ENCODE measurements around the gene EML4. TPM values are rescaled to one million over a fixed set of nuclear protein-coding genes. Genes with fewer than 3 reads are reported as not detected.

Gene EML4
- total RNA-seq, 1 donor from 2014 or later, result 28.5 TPM

GRCh38 chr2:42137125-42137841 is 31.9 kb upstream of the EML4 start:
- ATAC-seq, result no peak

- no peak for ATAC-seq
Measured at GRCh38 chr2:42138163-42139015, 30.8 kb upstream of the EML4 start.

- ATAC-seq, result no peak
Measured at GRCh38 chr2:42139101-42139500, 30.1 kb upstream of the EML4 start.

- ATAC-seq, result no peak
Measured at GRCh38 chr2:42140496-42140895, 28.7 kb upstream of the EML4 start.

DNA sequence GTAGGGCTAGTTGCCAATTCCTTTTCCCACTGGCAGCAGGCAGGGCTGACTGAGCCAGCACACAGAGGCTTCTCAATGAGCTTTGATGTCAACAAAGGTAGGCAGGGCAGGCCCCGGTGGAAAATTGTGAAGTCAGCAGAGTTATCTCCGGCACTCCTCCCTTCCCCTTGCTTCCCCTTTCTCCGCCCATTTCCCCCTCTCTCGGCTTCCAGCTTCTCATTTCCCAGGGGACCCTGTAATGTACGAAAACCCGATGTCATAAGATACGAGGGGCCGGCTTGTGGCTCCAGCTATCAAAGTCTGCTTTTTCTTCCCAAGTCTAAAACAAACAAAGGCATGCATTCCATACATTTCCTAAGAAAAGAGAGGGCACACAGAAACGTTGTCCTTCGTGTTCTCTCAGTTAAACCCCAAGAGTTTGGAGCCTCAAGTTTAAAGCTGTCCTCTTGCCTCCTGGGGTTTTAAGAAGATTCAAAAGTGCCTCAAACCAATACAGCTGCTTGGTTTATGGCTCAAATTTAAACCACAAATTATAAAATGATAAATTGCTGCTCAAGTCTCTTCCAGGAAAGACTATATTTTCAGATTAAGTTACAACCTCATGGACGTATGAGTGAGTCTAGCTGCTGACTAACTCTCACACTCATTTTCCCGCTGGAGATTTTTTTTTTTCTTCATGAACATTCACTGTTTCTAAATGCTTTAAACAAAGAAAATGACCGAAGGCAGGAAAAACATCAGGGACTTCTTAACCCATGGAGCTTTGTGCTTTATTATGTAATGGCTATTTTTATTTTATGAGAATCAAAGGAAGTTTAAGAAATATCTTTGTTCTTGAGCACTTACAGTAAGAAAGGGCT is 27.2 kb upstream of the EML4 start:
- ATAC-seq, result peak; percentile 85

DNA sequence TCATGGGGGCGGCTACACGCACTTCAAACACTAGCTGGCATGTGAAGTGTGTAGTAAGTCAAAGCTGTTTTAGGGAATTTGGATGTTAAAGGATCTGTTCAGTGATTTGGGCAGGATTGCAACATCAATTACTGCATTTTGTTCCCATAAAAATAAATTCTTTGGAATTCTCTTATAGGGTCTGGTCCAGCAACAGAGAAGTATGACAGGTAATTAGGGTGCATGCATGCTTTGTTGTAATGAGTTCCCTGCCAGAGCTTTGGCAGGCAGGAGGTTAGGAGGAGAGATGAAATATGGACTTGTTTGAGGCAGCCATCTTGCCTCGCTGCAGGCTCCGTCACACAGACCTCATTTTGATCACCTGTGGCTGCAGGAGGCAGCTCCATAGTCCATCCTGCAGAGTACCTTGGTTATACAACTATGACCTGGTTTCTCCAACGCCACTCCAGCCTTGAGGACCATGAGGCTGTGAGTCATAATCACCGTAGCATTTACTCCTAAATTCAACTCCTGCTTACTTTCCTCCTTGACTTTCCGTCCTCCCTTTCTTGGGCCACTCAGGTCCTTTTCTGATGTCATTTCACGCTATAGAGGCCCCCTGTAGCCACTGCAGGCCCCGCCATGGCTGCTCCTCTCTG is 26.5 kb upstream of the EML4 start:
- no peak for ATAC-seq

DNA sequence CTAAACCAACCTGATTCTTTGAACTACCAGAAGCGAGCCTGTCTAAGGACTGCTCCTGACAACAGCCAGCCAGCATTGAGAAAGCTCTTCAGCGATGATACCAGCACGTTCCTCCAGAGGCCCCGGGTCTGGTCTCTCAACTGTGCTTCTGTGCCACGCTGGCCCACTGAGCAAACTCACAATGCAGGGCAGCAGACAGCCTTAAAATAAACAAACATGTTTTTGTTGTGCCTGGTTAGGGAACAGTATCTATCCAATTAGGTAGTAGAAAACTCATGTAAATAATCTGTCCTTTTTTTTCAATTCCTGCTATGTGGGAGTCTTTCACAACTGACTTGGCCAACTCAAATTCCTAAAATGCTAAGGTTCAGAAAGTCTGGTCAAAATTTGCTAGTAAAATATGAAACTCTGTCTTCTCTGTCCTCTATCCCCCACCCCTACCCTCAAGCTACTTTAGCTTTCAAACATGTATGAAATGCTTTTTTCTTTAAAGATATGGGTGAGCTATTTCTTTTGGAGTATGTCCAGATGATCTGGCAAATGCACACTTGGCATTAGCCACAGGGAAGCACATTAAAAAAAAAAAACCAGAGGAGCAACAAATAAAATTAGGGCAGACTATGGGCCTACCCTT is 21.4 kb upstream of the EML4 start:
- no peak for ATAC-seq

DNA sequence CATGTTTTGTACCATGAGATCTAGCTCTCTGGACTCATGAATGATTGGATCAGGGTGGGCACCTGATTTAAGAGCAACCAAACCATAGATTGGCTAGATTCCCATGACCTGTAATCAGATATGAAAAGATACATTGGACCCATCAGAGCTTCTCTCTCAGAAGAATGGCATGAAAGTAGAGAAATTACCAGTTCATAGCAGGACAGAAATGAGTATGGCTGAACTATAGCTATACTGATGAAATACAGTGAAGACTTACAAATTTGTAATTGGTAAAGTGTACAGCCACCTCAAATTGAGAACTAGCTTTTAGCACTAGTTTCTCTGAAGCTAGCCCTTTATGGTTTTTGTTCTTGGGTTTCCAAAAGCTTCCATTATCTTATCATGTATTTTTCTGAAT is 19.0 kb upstream of the EML4 start:
- no peak for ATAC-seq

GRCh38 chr2:42153944-42154581 is 15.1 kb upstream of the EML4 start:
- ATAC-seq, result no peak

DNA sequence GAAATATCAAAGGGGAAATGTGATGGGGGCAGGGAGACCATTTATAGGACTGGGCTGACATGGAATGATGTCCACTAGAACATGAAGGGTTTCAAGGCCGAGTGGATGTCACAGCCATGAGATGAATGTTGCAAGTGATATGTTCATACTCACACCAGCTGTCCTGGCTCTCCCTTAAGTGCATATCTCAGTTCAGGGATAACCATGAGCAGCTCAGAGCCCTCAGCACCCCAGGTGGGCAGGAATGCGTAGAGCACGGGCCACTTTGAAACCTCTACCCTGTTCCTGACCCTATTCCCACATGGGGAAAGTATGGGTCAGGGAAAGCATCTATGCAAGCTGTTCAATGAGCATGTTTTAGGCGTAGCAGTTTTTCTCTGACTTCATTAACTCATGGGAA is 12.4 kb upstream of the EML4 start:
- no peak for ATAC-seq

GRCh38 chr2:42161444-42161843 is 7.7 kb upstream of the EML4 start:
- no peak for ATAC-seq

DNA sequence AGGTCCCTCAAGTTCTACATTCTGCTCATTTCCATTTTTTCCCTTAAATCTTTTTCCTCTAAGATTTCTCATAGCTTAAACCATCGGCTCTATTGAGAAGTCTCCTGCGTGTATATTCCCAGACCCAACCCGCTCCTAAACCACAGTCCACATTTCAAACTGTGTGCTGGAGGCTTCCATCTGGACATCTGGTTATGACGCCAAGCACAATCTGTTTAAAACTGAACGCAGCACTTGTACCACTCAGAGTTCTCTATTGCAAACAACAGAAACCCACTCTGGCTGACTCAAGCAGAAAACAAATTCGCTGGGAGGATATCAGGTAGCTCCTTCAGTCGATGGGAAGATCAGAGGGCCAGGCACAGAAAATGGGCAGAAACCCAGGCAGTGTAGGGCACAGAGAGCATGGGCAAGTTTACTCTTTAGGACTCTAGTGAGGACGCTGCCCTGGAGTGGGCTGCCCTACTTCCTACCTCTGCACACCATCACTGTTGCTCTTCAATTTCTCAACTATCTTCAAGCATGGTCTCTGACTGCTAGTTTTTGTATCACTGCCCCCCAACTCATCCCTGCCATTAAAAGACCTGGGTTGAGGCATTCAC is 5.6 kb upstream of the EML4 start:
- no peak for ATAC-seq

DNA sequence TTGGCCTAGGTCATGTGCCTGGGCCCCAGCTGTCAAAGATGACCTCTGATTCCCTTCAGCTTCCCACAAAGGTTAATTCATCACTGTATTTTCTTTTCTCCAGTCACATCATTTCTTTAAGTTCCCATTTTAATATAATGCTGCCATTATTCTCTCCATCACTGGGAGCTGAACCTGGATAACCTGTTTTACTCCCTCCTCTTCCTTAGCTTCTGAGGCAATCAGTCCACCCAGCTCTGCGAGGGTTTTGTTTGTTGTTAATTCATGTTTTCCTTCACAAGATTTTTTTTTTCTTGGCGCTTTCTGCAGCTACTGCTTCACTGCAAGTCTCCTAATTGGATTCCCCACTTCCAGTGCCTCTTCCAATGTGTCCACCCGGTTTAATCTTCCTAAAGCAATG is 5.1 kb upstream of the EML4 start:
- peak; percentile 41 for ATAC-seq

GRCh38 chr2:42164971-42165370 is 4.2 kb upstream of the EML4 start:
- no peak for ATAC-seq

DNA sequence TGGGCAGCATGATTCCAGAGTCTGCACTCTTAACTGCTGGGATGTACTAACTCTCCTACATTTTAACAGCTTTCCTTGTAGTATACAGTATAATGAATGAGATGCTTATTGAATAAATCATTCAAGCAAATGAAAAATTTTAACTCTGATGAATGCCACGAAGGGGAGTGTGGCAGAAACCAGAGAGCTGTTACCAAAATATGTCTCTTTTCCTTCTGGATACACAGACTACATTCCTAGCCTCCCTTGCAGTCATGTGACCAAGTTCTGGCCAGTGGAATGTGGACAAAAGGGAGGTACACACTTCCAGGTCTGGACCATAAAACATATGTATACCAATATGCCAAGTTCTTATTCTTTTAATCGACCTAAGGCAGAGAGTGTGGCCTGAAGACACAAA is 1.7 kb upstream of the EML4 start:
- no peak for ATAC-seq

DNA sequence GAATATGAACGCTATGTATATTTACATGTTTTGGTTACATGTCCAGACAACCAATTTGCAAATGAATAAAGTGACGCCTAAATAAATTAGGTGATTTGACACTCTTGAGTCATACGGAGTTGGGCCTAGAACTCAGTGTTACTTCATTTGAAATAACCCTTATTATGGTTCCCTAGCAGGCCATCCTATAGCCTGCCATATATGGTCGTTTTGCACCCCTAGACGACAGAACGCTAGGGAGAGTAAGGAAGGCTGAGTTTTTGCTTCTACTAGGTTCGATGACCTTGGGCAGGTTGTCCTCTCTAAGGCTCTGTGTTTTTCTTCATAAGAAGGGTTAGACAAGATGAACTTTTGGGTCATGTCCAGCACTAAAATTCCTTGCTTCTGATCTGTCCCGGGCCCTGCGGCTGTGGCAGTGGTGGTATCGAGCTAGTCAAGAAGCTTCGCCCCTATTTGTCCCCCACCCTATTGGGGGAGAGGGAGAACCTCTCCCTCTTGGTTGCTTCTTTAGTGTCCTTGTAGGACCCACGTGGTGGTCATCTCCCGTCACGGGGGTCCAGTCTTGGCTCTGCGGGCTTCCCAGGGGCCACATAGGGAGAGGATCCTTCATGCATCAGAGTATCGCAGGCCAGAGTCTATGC is 574 bp upstream of the EML4 start:
- ATAC-seq, result no peak

DNA sequence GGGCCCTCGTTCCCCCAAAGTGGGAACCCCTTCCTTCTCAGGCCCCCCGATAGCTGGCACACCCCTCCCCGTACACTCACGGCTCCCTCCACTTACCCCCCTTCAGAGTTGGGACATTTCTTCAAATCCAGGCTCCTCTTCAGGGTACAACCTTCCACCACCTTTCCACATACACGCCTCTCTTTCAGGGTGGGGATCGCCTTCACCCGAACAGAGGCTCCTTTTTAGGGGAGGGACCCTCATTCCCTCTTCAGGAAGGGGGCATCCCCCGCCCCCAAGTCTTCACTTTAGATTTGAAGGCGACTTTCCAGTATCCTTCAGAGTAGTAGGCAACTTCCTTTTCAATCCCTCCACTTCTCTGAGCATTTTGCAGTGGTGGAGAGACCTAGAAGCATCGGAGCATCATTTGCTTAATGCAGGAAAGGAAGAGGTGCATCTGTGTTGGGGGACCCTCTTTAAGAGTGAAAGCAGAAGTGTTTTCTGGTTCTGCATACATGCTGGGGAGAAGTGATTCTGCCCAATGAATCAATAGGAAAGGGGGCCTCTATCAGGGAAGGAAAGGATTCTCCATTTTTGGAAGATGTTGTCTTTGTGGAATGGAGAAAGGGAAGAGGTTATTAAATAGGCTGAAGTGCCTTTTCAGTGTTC is 845 bp downstream of the EML4 start:
- no peak for ATAC-seq

- no peak for ATAC-seq
Measured at GRCh38 chr2:42170619-42171395, 1.7 kb downstream of the EML4 start.

- no peak for ATAC-seq
Measured at GRCh38 chr2:42171396-42171980, 2.3 kb downstream of the EML4 start.

Data from esophagus mucosa (tissue), 1 donor.